ENCODE results near the gene FHIT. TPM values are rescaled to one million over a fixed set of nuclear protein-coding genes. Genes with fewer than 3 reads are reported as not detected.

The FHIT gene
- total and polyA plus RNA-seq, 7 donors = 2.4 to 10.2 (median 6.1) TPM

DNA sequence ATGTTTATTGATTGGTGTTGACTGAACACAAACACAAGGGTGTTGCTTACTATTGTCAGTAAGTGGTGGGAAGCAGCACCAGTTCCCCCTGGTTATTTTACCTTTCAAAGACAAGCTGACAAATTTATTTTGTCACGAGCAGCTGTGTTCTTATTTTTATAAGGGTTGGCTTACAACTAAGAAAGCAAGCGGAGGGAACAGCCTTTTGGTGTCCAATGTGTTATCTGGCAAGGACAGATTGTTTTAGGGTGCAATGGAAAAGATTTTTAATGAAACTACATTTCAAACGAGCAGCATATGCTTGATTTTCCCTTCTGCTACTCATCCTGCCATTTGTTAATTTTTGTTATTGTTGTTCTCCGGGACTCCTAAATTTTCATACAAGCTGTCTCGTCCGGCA is 1280.9 kb downstream of the FHIT start:
- H3K4me1 ChIP-seq = no peaks in the 10 kb centered on the region
- no peak overlapping the region for H3K27ac ChIP-seq
- H3K36me3 ChIP-seq = no peaks in the 10 kb centered on the region
- intact Hi-C loops (cut with DNase I) = no loop called here
- H3K4me3 ChIP-seq = no peak overlapping the region
- no peaks in the 10 kb centered on the region for H3K27me3 ChIP-seq
- no peak for DNase-seq
- no peaks in the 10 kb centered on the region for H3K9me3 ChIP-seq
- WGBS, 2 donors = 84 to 89% methylated on average over 6 of the region's 6 CpGs
- TF ChIP-seq, protein P1, sequence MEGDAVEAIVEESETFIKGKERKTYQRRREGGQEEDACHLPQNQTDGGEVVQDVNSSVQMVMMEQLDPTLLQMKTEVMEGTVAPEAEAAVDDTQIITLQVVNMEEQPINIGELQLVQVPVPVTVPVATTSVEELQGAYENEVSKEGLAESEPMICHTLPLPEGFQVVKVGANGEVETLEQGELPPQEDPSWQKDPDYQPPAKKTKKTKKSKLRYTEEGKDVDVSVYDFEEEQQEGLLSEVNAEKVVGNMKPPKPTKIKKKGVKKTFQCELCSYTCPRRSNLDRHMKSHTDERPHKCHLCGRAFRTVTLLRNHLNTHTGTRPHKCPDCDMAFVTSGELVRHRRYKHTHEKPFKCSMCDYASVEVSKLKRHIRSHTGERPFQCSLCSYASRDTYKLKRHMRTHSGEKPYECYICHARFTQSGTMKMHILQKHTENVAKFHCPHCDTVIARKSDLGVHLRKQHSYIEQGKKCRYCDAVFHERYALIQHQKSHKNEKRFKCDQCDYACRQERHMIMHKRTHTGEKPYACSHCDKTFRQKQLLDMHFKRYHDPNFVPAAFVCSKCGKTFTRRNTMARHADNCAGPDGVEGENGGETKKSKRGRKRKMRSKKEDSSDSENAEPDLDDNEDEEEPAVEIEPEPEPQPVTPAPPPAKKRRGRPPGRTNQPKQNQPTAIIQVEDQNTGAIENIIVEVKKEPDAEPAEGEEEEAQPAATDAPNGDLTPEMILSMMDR (IDR thresholded peaks at IDR 0.05) = no peak
- TF ChIP-seq EP300 (IDR thresholded peaks at IDR 0.05) (no peak), POLR2A (IDR thresholded peaks at IDR 0.05) (no peak), POLR2AphosphoS5 (IDR thresholded peaks at IDR 0.05) (no peak)

DNA sequence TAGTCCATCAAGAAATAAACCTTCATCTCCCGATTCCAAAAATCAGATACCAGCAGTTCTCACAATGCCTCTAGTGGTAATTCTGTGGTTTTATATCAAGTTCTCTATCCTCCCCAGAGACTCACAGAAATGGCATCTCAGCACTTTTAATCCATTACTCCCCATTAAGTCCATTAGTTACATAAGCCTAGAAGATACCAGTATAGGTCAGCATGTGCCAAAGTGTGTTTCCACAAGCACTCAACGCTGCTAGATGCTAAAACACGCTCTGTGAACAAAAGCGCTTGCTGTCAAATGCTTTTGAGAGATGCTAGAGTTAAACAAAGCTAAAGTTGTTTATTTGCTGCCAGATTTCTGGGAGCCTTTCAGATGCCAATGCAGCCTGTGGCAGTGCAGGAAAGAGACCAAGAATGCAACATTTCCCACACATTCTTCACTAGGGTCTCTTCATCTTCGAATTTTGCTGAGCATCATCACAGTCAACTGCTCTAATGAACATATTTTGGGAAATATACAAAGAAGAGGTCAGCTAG is 1282.7 kb downstream of the FHIT start:
- no peak for DNase-seq
- H3K4me3 ChIP-seq = no peak overlapping the region

GRCh38 chr3:59963676-59964075 is 1287.6 kb downstream of the FHIT start:
- Histone ChIP-seq H3K27me3 (no peaks in the 10 kb centered on the region), H3K27ac (no peak overlapping the region), H3K4me3 (no peak overlapping the region), H3K36me3 (no peaks in the 10 kb centered on the region), H3K9me3 (no peaks in the 10 kb centered on the region), H3K4me1 (no peaks in the 10 kb centered on the region)
- no peak for DNase-seq
- WGBS, 2 donors = 68 to 80% methylated on average over 4 of the region's 4 CpGs
- intact Hi-C loops (cut with DNase I) = no loop called here
- TF ChIP-seq POLR2A (IDR thresholded peaks at IDR 0.05) (no peak), POLR2AphosphoS5 (IDR thresholded peaks at IDR 0.05) (no peak), EP300 (IDR thresholded peaks at IDR 0.05) (no peak)
- TF ChIP-seq, protein P1 (IDR thresholded peaks at IDR 0.05) = no peak

More for the DNA sequence above, 1282.7 kb downstream of the FHIT start:
- H3K36me3 ChIP-seq = no peaks in the 10 kb centered on the region
- H3K27me3 ChIP-seq = no peaks in the 10 kb centered on the region
- no peaks in the 10 kb centered on the region for H3K9me3 ChIP-seq
- H3K4me1 ChIP-seq = no peaks in the 10 kb centered on the region
- no peak overlapping the region for H3K27ac ChIP-seq
- intact Hi-C loops (cut with DNase I) = no loop called here
- TF ChIP-seq EP300 (IDR thresholded peaks at IDR 0.05) = no peak
- no peak for TF ChIP-seq POLR2AphosphoS5 (IDR thresholded peaks at IDR 0.05)
- no peak for TF ChIP-seq POLR2A (IDR thresholded peaks at IDR 0.05)
- TF ChIP-seq, protein P1 (IDR thresholded peaks at IDR 0.05) = no peak
- WGBS, 2 donors = 83 to 86% methylated on average over 5 of the region's 5 CpGs

GRCh38 chr3:59957150-59957549 is 1294.1 kb downstream of the FHIT start:
- DNase-seq = no peak
- Histone ChIP-seq H3K36me3 (no peaks in the 10 kb centered on the region), H3K4me3 (no peak overlapping the region)

More at GRCh38 chr3:59957150-59957549, 1294.1 kb downstream of the FHIT start:
- 65 to 70% methylated on average over 2 of the region's 2 CpGs for WGBS, 2 donors
- TF ChIP-seq EP300 (IDR thresholded peaks at IDR 0.05) (no peak), POLR2AphosphoS5 (IDR thresholded peaks at IDR 0.05) (no peak), POLR2A (IDR thresholded peaks at IDR 0.05) (no peak)
- TF ChIP-seq, protein P1 (IDR thresholded peaks at IDR 0.05) = no peak
- intact Hi-C loops (cut with DNase I) = no loop called here
- H3K9me3 ChIP-seq = no peaks in the 10 kb centered on the region
- no peaks in the 10 kb centered on the region for H3K27me3 ChIP-seq
- H3K27ac ChIP-seq = no peak overlapping the region
- no peaks in the 10 kb centered on the region for H3K4me1 ChIP-seq
